ENCODE measurements around the gene BCAS3.
"Not testable (repeated sequence)": the region's sequence is repeated elsewhere in the genome, so short reads cannot be mapped to it uniquely, and the experiment has no call there.

The BCAS3 gene

GRCh38 chr17:60891149-60891548, 213.5 kb downstream of the BCAS3 start:
- DNase-seq: no peak

GRCh38 chr17:60893475-60893874, 215.8 kb downstream of the BCAS3 start:
- no peak for DNase-seq

GRCh38 chr17:60896996-60897395, 219.3 kb downstream of the BCAS3 start:
- no peak for DNase-seq

GRCh38 chr17:60899115-60899514, 221.5 kb downstream of the BCAS3 start:
- no peak for DNase-seq

GRCh38 chr17:60900688-60901087, 223.0 kb downstream of the BCAS3 start:
- DNase-seq: no peak

- no peak for DNase-seq
Measured at GRCh38 chr17:60901242-60901641, 223.6 kb downstream of the BCAS3 start.

- DNase-seq: no peak
Measured at GRCh38 chr17:60901806-60902205, 224.2 kb downstream of the BCAS3 start.

GRCh38 chr17:60902399-60902798, 224.7 kb downstream of the BCAS3 start:
- no peak for DNase-seq

- no peak for DNase-seq
Measured at GRCh38 chr17:60904582-60904981, 226.9 kb downstream of the BCAS3 start.

- DNase-seq: no peak
Measured at GRCh38 chr17:60905709-60906108, 228.1 kb downstream of the BCAS3 start.

- no peak for DNase-seq
Measured at GRCh38 chr17:60908324-60908723, 230.7 kb downstream of the BCAS3 start.

- no peak for DNase-seq
Measured at GRCh38 chr17:60909405-60909804, 231.8 kb downstream of the BCAS3 start.

GRCh38 chr17:60910415-60910814, 232.8 kb downstream of the BCAS3 start:
- DNase-seq: no peak

GRCh38 chr17:60914078-60914477, 236.4 kb downstream of the BCAS3 start:
- no peak for DNase-seq

GRCh38 chr17:60916043-60916442, 238.4 kb downstream of the BCAS3 start:
- DNase-seq: no peak

GRCh38 chr17:60920107-60920506, 242.5 kb downstream of the BCAS3 start:
- no peak for DNase-seq

- DNase-seq: no peak
Measured at GRCh38 chr17:60923000-60923399, 245.3 kb downstream of the BCAS3 start.

- DNase-seq: no peak
Measured at GRCh38 chr17:60926466-60927183, 249.0 kb downstream of the BCAS3 start.

GRCh38 chr17:60933739-60934138, 256.1 kb downstream of the BCAS3 start:
- no peak for DNase-seq

GRCh38 chr17:60934723-60935122, 257.1 kb downstream of the BCAS3 start:
- DNase-seq: no peak

- DNase-seq: not testable (repeated sequence)
Measured at GRCh38 chr17:60935991-60936390, 258.3 kb downstream of the BCAS3 start.

GRCh38 chr17:60939318-60939717, 261.7 kb downstream of the BCAS3 start:
- DNase-seq: no peak

- no peak for DNase-seq
Measured at GRCh38 chr17:60941028-60941427, 263.4 kb downstream of the BCAS3 start.

- DNase-seq: no peak
Measured at GRCh38 chr17:60941571-60941970, 263.9 kb downstream of the BCAS3 start.

GRCh38 chr17:60944751-60945150, 267.1 kb downstream of the BCAS3 start:
- no peak for DNase-seq
